Neural cell (in vitro differentiated cells): ENCODE results near the gene ORC6. TPM values are rescaled to one million over a fixed set of nuclear protein-coding genes. Genes with fewer than 3 reads are reported as not detected.

Source experiments
- H2AFZ ChIP-seq: fragments of 200-600, 300-800 bp; sonication (generic), shearing (Covaris generic); 2 replicates; pipeline ENCODE4 v1.6.0; 2014; ENCODE audit warnings: low read depth, mild to moderate bottlenecking, antibody characterized with exemption, low read length, moderate library complexity
- H3F3A ChIP-seq: fragments of 200-600 bp; shearing (Covaris generic); 2 replicates; pipeline ENCODE4 v1.6.1; 2016; ENCODE audit warnings: mild to moderate bottlenecking, moderate library complexity, mixed read lengths, antibody characterized with exemption, low read length; ENCODE audit not compliant: insufficient read depth, poor library complexity, severe bottlenecking
- H3K27ac ChIP-seq: fragments of 200-600, 300-800 bp; sonication (generic), shearing (Covaris generic); 2 replicates; pipeline ENCODE4 v1.5.1; 2014; ENCODE audit warnings: mild to moderate bottlenecking, low read length, moderate library complexity
- H3K27me3 ChIP-seq: fragments of 300-800, 200-600 bp; sonication (generic), shearing (Covaris generic); 2 replicates; pipeline ENCODE4 v1.6.0; 2014; ENCODE audit warnings: mild to moderate bottlenecking, low read depth, low read length, moderate library complexity; ENCODE audit not compliant: insufficient read depth
- H3K36me3 ChIP-seq: fragments of 300-800, 200-600 bp; sonication (generic), shearing (Covaris generic); 2 replicates; pipeline ENCODE4 v1.5.1; 2014; ENCODE audit warnings: mild to moderate bottlenecking, antibody characterized with exemption, low read length, moderate library complexity; ENCODE audit not compliant: insufficient read depth
- H3K4me2 ChIP-seq: fragments of 300-800, 200-600 bp; sonication (generic), shearing (Covaris generic); 2 replicates; pipeline ENCODE4 v1.6.0; 2014; ENCODE audit warnings: mild to moderate bottlenecking, low read length
- H3K4me3 ChIP-seq: fragments of 300-800, 200-600 bp; sonication (generic), shearing (Covaris generic); 2 replicates; pipeline ENCODE4 v1.5.1; 2014; ENCODE audit warnings: mild to moderate bottlenecking, low read length, moderate library complexity
- H3K79me2 ChIP-seq: fragments of 200-600 bp; shearing (Covaris generic); replicated peaks from 2 replicates; pipeline ENCODE4 v1.6.0; 2014; ENCODE audit warnings: mild to moderate bottlenecking, low read length, moderate library complexity; ENCODE audit not compliant: insufficient read depth
- H3K9ac ChIP-seq: fragments of 300-800, 200-600 bp; sonication (generic), shearing (Covaris generic); 2 replicates; pipeline ENCODE4 v1.6.1; 2016; ENCODE audit warnings: mild to moderate bottlenecking, low read length, mixed read lengths
- H3K9me2 ChIP-seq: fragments of 200-600 bp; shearing (Covaris generic); 2 replicates; pipeline ENCODE4 v1.6.1; 2016; ENCODE audit warnings: mild to moderate bottlenecking, low read length, mixed read lengths; ENCODE audit not compliant: insufficient read depth
- H3K9me3 ChIP-seq: fragments of 200-600, 300-800 bp; sonication (generic), shearing (Covaris generic); 2 replicates; pipeline ENCODE4 v1.6.1; 2016; ENCODE audit warnings: mild to moderate bottlenecking, mixed run types, low read length, moderate library complexity, mixed read lengths
- H4K20me1 ChIP-seq: fragments of 200-600 bp; shearing (Covaris generic); 2 replicates; pipeline ENCODE4 v1.6.1; 2016; ENCODE audit warnings: mild to moderate bottlenecking, mixed run types; ENCODE audit not compliant: insufficient read depth
- CTCF ChIP-seq: fragments of 450-650 bp; IDR thresholded peaks from 2 replicates; pipeline ENCODE4 v1.5.1; 2014; ENCODE audit warnings: antibody characterized with exemption, mild to moderate bottlenecking, moderate library complexity; ENCODE audit not compliant: poor library complexity, severe bottlenecking
- EP300 ChIP-seq: fragments of 450-650 bp; conservative IDR thresholded peaks from 2 replicates; pipeline ENCODE4 v1.6.1; 2014; ENCODE audit warnings: antibody characterized with exemption, mild to moderate bottlenecking, moderate library complexity; ENCODE audit not compliant: poor library complexity, severe bottlenecking
- EZH2 ChIP-seq: fragments of 200-600, 300-800 bp; shearing (Covaris generic), sonication (generic); IDR thresholded peaks from 2 replicates; pipeline ENCODE4 v1.6.1; 2014; ENCODE audit warnings: antibody characterized with exemption, low read length, borderline replicate concordance, mild to moderate bottlenecking; ENCODE audit not compliant: insufficient read depth, poor library complexity, severe bottlenecking
- MXI1 ChIP-seq: fragments of 450-650 bp; conservative IDR thresholded peaks from 2 replicates; pipeline ENCODE4 v1.6.1; 2014; ENCODE audit warnings: antibody characterized with exemption, mild to moderate bottlenecking; ENCODE audit not compliant: poor library complexity, severe bottlenecking
- POLR2AphosphoS5 ChIP-seq: IDR thresholded peaks from 2 replicates; pipeline ENCODE4 v1.6.1; 2012
- RAD21 ChIP-seq: fragments of 450-650 bp; conservative IDR thresholded peaks from 2 replicates; pipeline ENCODE4 v1.6.1; 2014; ENCODE audit warnings: antibody characterized with exemption, mild to moderate bottlenecking, moderate library complexity
- REST ChIP-seq: IDR thresholded peaks from 2 replicates; pipeline ENCODE4 v1.6.1; 2012; ENCODE audit warnings: borderline replicate concordance
- SMC3 ChIP-seq: fragments of 450-650 bp; conservative IDR thresholded peaks from 2 replicates; pipeline ENCODE4 v1.6.1; 2014; ENCODE audit warnings: antibody characterized with exemption, mild to moderate bottlenecking, moderate library complexity; ENCODE audit not compliant: poor library complexity
- TAF1 ChIP-seq: IDR thresholded peaks from 2 replicates; pipeline ENCODE4 v1.6.1; 2012; ENCODE audit warnings: low read depth
- polyA plus RNA-seq: library from polyadenylated mRNA; depleted of rRNA; stranded (reverse); fragments of >200 nt; gene quantifications from 2 replicates; pipeline ENCODE4 v1.2.3, GENCODE V29; 2014

The ORC6 gene
- polyA plus RNA-seq, 1 donor from 2014 or later = 26.8 TPM

- no peak overlapping the region for H3K27ac ChIP-seq
- no peak overlapping the region for H2AFZ ChIP-seq
- no peak overlapping the region for H3K9ac ChIP-seq
Observed at GRCh38 chr16:46709469-46710005, 20.1 kb downstream of the ORC6 start.

GRCh38 chr16:46711106-46712058, 21.9 kb downstream of the ORC6 start:
- Histone ChIP-seq H3F3A (no peaks in the 10 kb centered on the region), H3K27ac (no peak overlapping the region), H3K9me3 (no peaks in the 10 kb centered on the region), H3K9ac (no peak overlapping the region), H3K4me3 (no peak overlapping the region), H2AFZ (no peak overlapping the region), H3K36me3 (no peaks in the 10 kb centered on the region), H3K79me2 (no peaks in the 10 kb centered on the region), H3K27me3 (no peaks in the 10 kb centered on the region), H3K4me2 (no peak overlapping the region), H3K9me2 (no peaks in the 10 kb centered on the region), H4K20me1 (no peaks in the 10 kb centered on the region)
- TF ChIP-seq TAF1 (no peak), REST (no peak), EZH2 (no peak), MXI1 (no peak), RAD21 (no peak), POLR2AphosphoS5 (no peak), SMC3 (no peak), EP300 (no peak), CTCF (no peak)

More at GRCh38 chr16:46709469-46710005, 20.1 kb downstream of the ORC6 start:
- TF ChIP-seq SMC3 (no peak), POLR2AphosphoS5 (no peak), RAD21 (no peak)
- no peak overlapping the region for H3K4me2 ChIP-seq
- H3K36me3 ChIP-seq = no peaks in the 10 kb centered on the region
- no peaks in the 10 kb centered on the region for H3K79me2 ChIP-seq
- H4K20me1 ChIP-seq = no peaks in the 10 kb centered on the region
- H3K9me2 ChIP-seq = no peaks in the 10 kb centered on the region
- no peaks in the 10 kb centered on the region for H3K9me3 ChIP-seq
- H3F3A ChIP-seq = no peaks in the 10 kb centered on the region
- H3K4me3 ChIP-seq = no peak overlapping the region
- no peaks in the 10 kb centered on the region for H3K27me3 ChIP-seq
